Stimulated activated CD8-positive, alpha-beta memory T cell treated with anti-CD3 and anti-CD28 coated beads, Interleukin-4, amount 100 ng/mL, for 4 hours (primary cell): ENCODE results near the gene RAB6D.
"Not testable (repeated sequence)": the region's sequence is repeated elsewhere in the genome, so short reads cannot be mapped to it uniquely, and the experiment has no call there.

Source experiments
- DNase-seq, 2 donors: peaks; one replicate each; pipeline ENCODE4 v3.0.0-alpha.2; 2020; ENCODE audit warnings: low read depth in 2 of 2, low spot score in 1 of 2

RAB6D gene

GRCh38 chr2:131366643-131367042, 2.7 kb upstream of the RAB6D start:
- DNase-seq: no peak

- no peak for DNase-seq
These were observed 1.5 kb upstream of the RAB6D start for GRCh38 chr2:131365452-131365851.

- not testable (repeated sequence) for DNase-seq
These were observed 755 bp downstream of the RAB6D start for GRCh38 chr2:131363213-131363612.

GRCh38 chr2:131361773-131362172, 2.2 kb downstream of the RAB6D start:
- not testable (repeated sequence) for DNase-seq

- DNase-seq: not testable (repeated sequence)
These were observed 10.7 kb downstream of the RAB6D start for GRCh38 chr2:131353167-131353697.

- no peak for DNase-seq
These were observed 14.9 kb downstream of the RAB6D start for GRCh38 chr2:131349021-131349420.

GRCh38 chr2:131347035-131347434, 16.9 kb downstream of the RAB6D start:
- not testable (repeated sequence) for DNase-seq

GRCh38 chr2:131339307-131339706, 24.7 kb downstream of the RAB6D start:
- DNase-seq: not testable (repeated sequence)

- DNase-seq: not testable (repeated sequence)
These were observed 28.6 kb downstream of the RAB6D start for GRCh38 chr2:131335319-131335718.

- DNase-seq: not testable (repeated sequence)
These were observed 31.3 kb downstream of the RAB6D start for GRCh38 chr2:131332709-131333108.

GRCh38 chr2:131331000-131331399, 33.0 kb downstream of the RAB6D start:
- not testable (repeated sequence) for DNase-seq

GRCh38 chr2:131322209-131322608, 41.8 kb downstream of the RAB6D start:
- DNase-seq: no peak

GRCh38 chr2:131321344-131321743, 42.6 kb downstream of the RAB6D start:
- not testable (repeated sequence) for DNase-seq

- not testable (repeated sequence) for DNase-seq
These were observed 53.0 kb downstream of the RAB6D start for GRCh38 chr2:131311001-131311400.
